A673 (cell line): ENCODE data around the gene COX7B. TPM values are rescaled to one million over a fixed set of nuclear protein-coding genes. Genes with fewer than 3 reads are reported as not detected.

Source experiments
- BruUV-seq: library from RNA; stranded (reverse); fragments of 400-500 nt; replicated peaks from 2 replicates; lab custom pipeline; 2021; lab: Mats Ljungman, UMichigan
- CTCF ChIA-PET: fragments of 300-600 bp; sonication (Branson Sonifier 250); formaldehyde crosslinking; loops from one replicate; lab custom pipeline; 2022; ENCODE audit warnings: antibody characterized with exemption; lab: Charles Lee
- POLR2A ChIA-PET: fragments of 300-600 bp; sonication (Branson Sonifier 250); formaldehyde crosslinking; loops from one replicate; lab custom pipeline; 2022; ENCODE audit warnings: antibody characterized with exemption; ENCODE audit not compliant: low non-redundant PET; lab: Charles Lee
- DNase-seq: peaks from one replicate; pipeline ENCODE4 v3.0.0-alpha.2; 2015; ENCODE audit warnings: low spot score
- H3K27ac ChIP-seq: fragments of 200-600 bp; sonication (generic); 2 replicates; pipeline ENCODE4 v1.5.1; 2016; ENCODE audit warnings: mixed run types, low read depth, mild to moderate bottlenecking, mixed read lengths, antibody characterized with exemption, low read length; ENCODE audit not compliant: poor library complexity, severe bottlenecking
- H3K27me3 ChIP-seq: fragments of 200-600 bp; sonication (generic); replicated peaks from 2 replicates; pipeline ENCODE4 v1.6.1; 2017; ENCODE audit warnings: mixed run types, low read depth, mild to moderate bottlenecking, mixed read lengths, antibody characterized with exemption, low read length; ENCODE audit not compliant: insufficient read depth, poor library complexity
- H3K36me3 ChIP-seq: fragments of 200-600 bp; sonication (generic); 2 replicates; pipeline ENCODE4 v1.6.1; 2016; ENCODE audit warnings: mixed run types, mild to moderate bottlenecking, mixed read lengths, antibody characterized with exemption, low read length; ENCODE audit not compliant: insufficient read depth, poor library complexity, severe bottlenecking
- H3K4me1 ChIP-seq: fragments of 200-600 bp; sonication (generic); 2 replicates; pipeline ENCODE4 v1.6.1; 2017; ENCODE audit warnings: mixed run types, mild to moderate bottlenecking, mixed read lengths, antibody characterized with exemption, low read length; ENCODE audit not compliant: insufficient read depth, poor library complexity, severe bottlenecking
- H3K4me3 ChIP-seq: fragments of 200-600 bp; sonication (generic); 2 replicates; pipeline ENCODE4 v1.5.1; 2016; ENCODE audit warnings: low read depth, mixed run types, mild to moderate bottlenecking, mixed read lengths, low read length; ENCODE audit not compliant: poor library complexity, severe bottlenecking
- H3K9me3 ChIP-seq: fragments of 200-600 bp; sonication (generic); 2 replicates; pipeline ENCODE4 v1.6.1; 2016; ENCODE audit warnings: mixed run types, low read depth, mild to moderate bottlenecking, mixed read lengths, antibody characterized with exemption, low read length; ENCODE audit not compliant: poor library complexity, severe bottlenecking
- EZH2 ChIP-seq: fragments of 200-600 bp; sonication (generic); IDR thresholded peaks from 2 replicates; pipeline ENCODE4 v1.6.1; 2017; ENCODE audit warnings: borderline replicate concordance, low read depth, mild to moderate bottlenecking, mixed read lengths, antibody characterized with exemption, low read length; ENCODE audit not compliant: poor library complexity, severe bottlenecking
- intact Hi-C: fragments of 100-400 bp; cut with micrococcal nuclease; formaldehyde crosslinking; loops from one replicate; pipeline ENCODE4 v1.10.0; 2022; ENCODE audit not compliant: unreplicated experiment
- total RNA-seq: library from RNA; stranded (reverse); gene quantifications from 2 replicates; pipeline ENCODE4 v1.2.3, GENCODE V29; 2021
- TF ChIP-seq, protein P1 (sequence below): fragments of 300-800, 200-600 bp; sonication (generic); conservative IDR thresholded peaks from 2 replicates; pipeline ENCODE4 v1.5.1; 2017; ENCODE audit warnings: low read depth, mild to moderate bottlenecking, antibody characterized with exemption, low read length, moderate library complexity, mixed read lengths

The COX7B gene
- total RNA-seq, 1 experiment from 2014 or later, result 432 TPM

DNA sequence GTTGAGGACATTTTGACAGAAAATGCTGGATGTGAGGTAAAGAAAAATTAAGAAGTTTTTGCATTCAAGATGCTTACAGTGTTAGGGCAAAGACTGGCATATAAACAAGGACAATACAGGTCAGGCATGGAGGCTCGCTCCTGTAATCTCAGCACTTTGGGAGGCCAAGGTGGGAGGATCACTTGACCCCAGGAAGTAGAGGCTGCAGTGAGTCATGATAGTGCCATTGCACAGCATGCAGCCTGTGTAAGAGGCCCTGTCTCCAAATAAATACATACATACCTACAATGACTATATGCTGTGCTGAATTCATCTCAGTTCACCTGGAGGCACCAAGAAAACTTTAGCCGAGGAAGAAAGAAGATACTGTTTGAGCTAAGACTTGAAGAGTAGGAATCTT lies 6.4 kb upstream of the COX7B start:
- no peak for DNase-seq
- no peaks in the 10 kb centered on the region for H3K9me3 ChIP-seq
- H3K4me1 ChIP-seq, result no peaks in the 10 kb centered on the region
- intact Hi-C loops, result loop anchor here (10.0 kb wide), 2 partner anchors 108 to 228 kb away; partner anchors contain the start of gene ATRX
- no peak overlapping the region for H3K27ac ChIP-seq
- POLR2A ChIA-PET, result no interaction called here
- H3K4me3 ChIP-seq, result peak overlapping the region; percentile 71
- no peak for TF ChIP-seq EZH2
- TF ChIP-seq, protein P1, sequence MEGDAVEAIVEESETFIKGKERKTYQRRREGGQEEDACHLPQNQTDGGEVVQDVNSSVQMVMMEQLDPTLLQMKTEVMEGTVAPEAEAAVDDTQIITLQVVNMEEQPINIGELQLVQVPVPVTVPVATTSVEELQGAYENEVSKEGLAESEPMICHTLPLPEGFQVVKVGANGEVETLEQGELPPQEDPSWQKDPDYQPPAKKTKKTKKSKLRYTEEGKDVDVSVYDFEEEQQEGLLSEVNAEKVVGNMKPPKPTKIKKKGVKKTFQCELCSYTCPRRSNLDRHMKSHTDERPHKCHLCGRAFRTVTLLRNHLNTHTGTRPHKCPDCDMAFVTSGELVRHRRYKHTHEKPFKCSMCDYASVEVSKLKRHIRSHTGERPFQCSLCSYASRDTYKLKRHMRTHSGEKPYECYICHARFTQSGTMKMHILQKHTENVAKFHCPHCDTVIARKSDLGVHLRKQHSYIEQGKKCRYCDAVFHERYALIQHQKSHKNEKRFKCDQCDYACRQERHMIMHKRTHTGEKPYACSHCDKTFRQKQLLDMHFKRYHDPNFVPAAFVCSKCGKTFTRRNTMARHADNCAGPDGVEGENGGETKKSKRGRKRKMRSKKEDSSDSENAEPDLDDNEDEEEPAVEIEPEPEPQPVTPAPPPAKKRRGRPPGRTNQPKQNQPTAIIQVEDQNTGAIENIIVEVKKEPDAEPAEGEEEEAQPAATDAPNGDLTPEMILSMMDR, result no peak
- CTCF ChIA-PET, result no interaction called here
- no peaks in the 10 kb centered on the region for H3K27me3 ChIP-seq
- no TSS peak for BruUV-seq
- H3K36me3 ChIP-seq, result no peaks in the 10 kb centered on the region

DNA sequence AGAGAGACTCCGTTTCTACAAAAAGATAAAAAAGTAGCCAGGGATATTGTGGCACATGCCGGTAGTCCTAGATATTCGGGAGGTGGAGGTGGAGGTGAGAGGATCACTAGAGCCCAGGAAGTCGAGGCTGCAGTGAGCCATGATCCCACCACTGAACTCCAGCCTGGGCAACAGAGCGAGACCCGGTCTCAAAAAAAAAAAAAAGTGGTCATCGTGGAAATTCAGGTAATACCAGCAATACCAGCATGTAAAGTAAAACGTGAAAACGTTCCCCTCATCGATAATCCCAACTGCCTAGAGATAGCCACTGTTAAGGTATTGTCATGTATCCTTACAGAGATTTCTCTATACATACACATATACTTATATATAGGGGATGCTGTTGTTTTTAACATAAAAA lies 5.6 kb upstream of the COX7B start:
- no peak for DNase-seq
- Histone ChIP-seq H3K9me3 (no peaks in the 10 kb centered on the region), H3K27ac (no peak overlapping the region), H3K4me3 (peak overlapping the region; percentile 71), H3K27me3 (no peaks in the 10 kb centered on the region), H3K4me1 (no peaks in the 10 kb centered on the region), H3K36me3 (no peaks in the 10 kb centered on the region)
- TF ChIP-seq, protein P1, result no peak
- TF ChIP-seq EZH2, result no peak
- CTCF ChIA-PET, result no interaction called here
- intact Hi-C loops, result loop anchor here (10.0 kb wide), 2 partner anchors 109 to 229 kb away; partner anchors contain the start of gene ATRX
- no TSS peak for BruUV-seq
- POLR2A ChIA-PET, result no interaction called here

DNA sequence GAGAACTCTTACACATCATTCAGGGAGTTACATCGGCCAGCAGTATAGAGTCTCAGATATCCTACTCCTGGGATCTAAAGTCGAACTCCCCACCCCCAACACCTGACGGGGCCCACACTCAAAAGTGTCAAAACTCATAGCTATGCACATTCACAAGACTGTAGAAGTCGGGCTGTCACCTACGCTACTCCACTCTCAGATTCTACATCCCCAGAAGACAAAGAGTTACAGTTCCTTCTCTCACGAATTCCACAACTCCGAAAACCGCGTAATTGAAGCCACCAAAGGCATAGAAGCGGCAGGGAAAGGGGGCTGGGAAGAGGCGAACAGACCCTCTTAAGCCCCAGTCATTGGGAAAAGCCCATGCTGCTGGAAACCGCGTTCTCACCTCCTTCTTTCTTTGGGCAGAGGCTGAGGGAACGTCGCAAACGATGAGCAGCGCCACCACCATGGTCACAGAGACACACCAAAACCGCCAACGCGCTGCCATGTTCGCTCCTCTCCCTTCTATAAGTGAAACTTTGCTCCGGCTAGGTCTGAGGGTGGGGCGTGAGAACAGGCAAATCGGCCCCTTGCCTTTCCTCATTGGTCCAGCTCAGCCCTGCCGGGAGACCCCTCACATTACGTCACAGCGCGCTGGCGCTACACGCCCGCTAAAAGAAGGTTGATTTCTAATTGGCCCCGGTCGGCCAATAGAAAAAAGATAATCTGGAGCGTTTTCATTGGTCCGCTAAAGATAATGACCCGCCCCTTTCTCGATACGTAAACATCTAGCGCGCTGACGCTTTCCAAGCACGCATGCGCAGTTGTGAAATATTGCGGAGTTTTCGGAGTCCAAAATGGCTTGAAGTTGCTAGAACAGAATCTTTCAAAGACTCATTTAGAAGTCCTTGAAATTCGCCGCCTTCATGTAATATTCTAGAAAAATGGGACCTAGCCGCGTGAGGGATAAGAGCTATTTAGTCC lies 4.1 kb upstream of the COX7B start, which contains the start of gene MAGT1:
TSS of gene MAGT1 (minus strand) at position 515 of the 966 bp plus-strand sequence. CDS start at position 490, 25 bp downstream.
- CTCF ChIA-PET, result no interaction called here
- peak; percentile 97 for DNase-seq
- intact Hi-C loops, result loop anchor here (10.0 kb wide), 2 partner anchors 110 to 230 kb away; partner anchors contain the start of gene ATRX
- Histone ChIP-seq H3K27ac (peak within 1 kb of the TSS; percentile 89), H3K4me3 (peak within 1 kb of the TSS; percentile 71), H3K36me3 (no peaks in the 10 kb centered on the region), H3K4me1 (no peaks in the 10 kb centered on the region), H3K9me3 (no peaks in the 10 kb centered on the region), H3K27me3 (no peaks in the 10 kb centered on the region)
- POLR2A ChIA-PET, result no interaction called here
- TF ChIP-seq, protein P1, result no peak
- TF ChIP-seq EZH2, result no peak
- BruUV-seq, result TSS peak; percentile 68
